ENCODE data around the gene TTN.
"Not testable (repeated sequence)": the region's sequence is repeated elsewhere in the genome, so short reads cannot be mapped to it uniquely, and the experiment has no call there.

Gene TTN

GRCh38 chr2:178732913-178733312 lies 74.3 kb downstream of the TTN start:
- no peak for DNase-seq

DNA sequence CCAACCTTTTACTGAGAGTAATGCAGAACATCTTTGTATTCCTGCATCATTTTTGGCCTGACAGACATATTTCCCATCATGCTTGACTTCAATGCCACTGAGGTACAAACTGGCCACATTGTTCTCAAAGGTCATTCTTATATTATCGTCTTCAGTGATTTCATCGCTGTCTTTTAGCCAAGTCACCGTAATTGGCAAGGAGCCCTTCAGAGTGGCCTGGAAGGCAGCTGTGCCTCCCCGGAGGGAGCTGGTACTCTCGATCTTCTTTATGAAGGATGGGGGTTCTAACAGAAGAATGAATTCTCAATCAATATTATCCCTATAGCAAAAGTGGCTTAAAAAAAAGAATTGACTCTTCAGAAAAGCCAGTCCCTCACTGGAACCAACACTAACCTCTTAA lies 75.9 kb downstream of the TTN start:
- no peak for DNase-seq

- DNase-seq: no peak
These were observed 77.2 kb downstream of the TTN start for GRCh38 chr2:178730049-178730448.

- DNase-seq: no peak
These were observed 83.4 kb downstream of the TTN start for GRCh38 chr2:178723786-178724346.

GRCh38 chr2:178722296-178722695 lies 84.9 kb downstream of the TTN start:
- DNase-seq: no peak

DNA sequence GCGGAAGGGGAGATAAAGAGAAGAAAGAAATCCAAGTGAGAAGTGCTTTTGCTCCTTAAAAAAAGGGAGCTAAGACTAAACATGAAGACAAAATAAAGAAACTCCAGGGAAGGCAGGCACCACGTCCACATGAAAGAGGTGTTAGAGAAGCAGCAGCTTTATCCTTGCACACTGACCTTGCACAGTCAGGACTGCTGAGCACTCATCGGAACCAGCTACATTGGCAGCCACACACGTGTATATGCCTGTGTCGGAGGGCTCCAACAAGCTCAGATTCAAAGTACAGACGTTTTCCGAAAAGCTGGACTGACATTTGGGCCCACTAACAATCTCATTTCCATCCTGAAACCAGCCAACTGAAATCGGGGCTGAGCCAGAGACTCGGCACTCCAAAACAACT lies 88.2 kb downstream of the TTN start:
- DNase-seq: no peak

DNA sequence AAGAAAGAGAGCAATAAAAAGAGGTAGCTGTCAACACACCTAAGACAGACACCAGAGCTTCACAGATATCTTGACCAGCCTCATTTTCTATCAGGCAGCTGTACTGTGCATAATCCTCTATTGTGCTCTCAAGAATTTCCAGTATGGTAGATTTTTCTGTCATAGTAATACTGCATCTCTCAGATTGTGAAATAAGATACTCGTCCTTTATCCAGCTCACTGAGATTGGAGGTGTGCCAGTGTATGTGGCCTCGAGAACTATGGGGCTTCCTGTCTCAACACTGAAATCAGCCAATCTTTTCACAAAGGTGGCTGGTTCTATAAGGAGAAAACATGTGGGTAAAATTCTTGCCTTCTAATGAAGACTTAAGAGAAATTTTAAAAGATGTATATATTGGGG lies 88.9 kb downstream of the TTN start:
- no peak for DNase-seq

GRCh38 chr2:178716394-178716793 lies 90.8 kb downstream of the TTN start:
- no peak for DNase-seq

DNA sequence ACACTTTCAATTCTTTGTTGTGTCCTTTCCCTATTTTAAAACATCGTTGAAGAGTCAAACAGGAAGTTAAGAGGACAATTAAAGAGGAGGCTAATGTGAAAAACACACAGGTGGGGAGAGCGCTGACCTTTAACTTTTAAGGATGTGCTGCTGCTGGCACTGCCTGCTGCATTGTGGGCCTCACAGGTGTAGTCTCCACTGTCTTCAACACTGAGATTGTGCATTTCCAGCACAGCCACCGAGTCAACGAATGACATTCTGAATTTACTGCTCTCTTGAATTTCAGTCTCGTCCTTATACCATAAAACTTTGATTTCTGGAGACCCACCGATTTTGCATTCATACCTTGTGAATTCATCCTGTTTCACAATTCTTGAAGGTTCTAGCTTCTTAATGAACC lies 91.9 kb downstream of the TTN start:
- no peak for DNase-seq

GRCh38 chr2:178707476-178707875 lies 99.7 kb downstream of the TTN start:
- DNase-seq: no peak

GRCh38 chr2:178704876-178705275 lies 102.3 kb downstream of the TTN start:
- DNase-seq: no peak

DNA sequence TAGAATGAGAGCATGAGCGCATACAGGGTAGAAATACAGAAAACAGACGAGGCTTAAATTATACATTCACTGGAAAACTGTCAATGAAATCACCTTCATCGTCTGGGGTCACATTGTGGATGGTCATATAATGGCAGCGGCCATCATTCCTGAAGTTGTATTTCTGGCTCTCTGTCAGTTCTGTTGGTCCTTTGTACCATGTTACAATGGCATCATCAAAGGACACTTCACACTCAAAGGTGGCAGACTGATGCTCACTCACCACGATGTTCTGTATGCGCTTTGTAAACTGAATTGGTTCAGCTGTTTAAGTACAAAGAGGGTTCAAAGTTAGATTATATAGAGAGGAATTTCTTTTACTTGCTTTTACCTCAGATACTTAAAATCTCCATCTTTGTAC lies 104.9 kb downstream of the TTN start:
- no peak for DNase-seq

DNA sequence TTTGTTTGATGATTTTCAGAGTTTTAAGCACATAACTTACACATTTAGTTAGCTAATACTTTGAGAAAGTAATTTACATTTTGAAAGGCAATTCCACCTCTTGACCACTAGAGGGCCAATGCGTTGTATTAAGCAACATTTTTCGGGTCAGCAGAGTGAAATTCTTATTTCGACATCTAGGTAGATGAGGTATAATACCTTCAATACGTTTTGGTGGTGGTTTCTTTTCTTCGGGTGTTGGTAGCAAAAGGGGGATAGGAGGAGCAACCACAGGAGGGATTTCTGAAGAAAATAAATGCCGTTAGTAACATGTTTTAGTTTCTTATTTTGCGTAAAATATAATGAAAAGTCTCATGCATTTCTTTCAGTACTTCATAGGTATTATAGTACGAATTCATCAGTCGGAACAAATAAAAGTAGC lies 106.3 kb downstream of the TTN start:
- no peak for DNase-seq

- DNase-seq: no peak
These were observed 107.1 kb downstream of the TTN start for GRCh38 chr2:178700136-178700535.

DNA sequence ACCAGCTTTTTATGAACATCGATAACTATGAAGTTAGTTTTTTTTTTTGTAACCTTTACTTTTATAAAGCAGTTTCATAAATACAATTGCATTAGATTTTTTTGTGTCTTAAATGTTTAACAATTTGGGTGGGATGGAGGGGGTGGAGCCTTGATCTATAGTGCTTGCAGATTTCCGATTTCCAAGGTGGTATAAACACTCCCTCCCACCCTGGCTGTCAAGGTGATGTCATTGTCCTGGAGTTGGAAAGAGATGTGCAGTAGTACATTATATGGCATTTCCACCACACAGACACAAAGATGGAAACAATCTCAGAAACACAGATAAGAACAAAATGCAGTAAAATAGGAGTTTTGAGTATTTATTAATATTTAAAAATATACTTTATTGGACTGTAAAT lies 114.4 kb downstream of the TTN start:
- DNase-seq: no peak

DNA sequence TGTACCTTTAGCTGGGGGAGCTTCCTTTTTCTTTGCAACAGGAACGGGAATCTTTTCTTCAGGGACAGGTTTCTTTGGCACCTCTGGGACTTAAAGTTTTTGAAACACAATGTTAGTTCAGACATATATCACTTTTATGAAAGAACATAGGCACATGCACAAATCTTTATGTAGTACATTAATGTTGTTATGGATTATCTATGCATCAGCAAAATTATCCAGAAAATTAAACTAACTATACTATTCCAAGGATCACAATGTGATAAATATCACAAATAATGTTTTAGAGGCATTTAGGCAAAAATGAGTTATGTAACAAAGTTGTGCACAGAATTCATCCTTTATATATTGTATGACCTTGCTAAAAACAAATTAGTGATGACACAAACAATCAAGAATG lies 117.4 kb downstream of the TTN start:
- no peak for DNase-seq

- DNase-seq: no peak
These were observed 123.3 kb downstream of the TTN start for GRCh38 chr2:178683877-178684276.

GRCh38 chr2:178681081-178681480 lies 126.1 kb downstream of the TTN start:
- DNase-seq: no peak

GRCh38 chr2:178679891-178680290 lies 127.3 kb downstream of the TTN start:
- DNase-seq: no peak

GRCh38 chr2:178677599-178677998 lies 129.6 kb downstream of the TTN start:
- no peak for DNase-seq

- no peak for DNase-seq
These were observed 131.2 kb downstream of the TTN start for GRCh38 chr2:178676046-178676445.

GRCh38 chr2:178674122-178674521 lies 133.1 kb downstream of the TTN start:
- DNase-seq: no peak

DNA sequence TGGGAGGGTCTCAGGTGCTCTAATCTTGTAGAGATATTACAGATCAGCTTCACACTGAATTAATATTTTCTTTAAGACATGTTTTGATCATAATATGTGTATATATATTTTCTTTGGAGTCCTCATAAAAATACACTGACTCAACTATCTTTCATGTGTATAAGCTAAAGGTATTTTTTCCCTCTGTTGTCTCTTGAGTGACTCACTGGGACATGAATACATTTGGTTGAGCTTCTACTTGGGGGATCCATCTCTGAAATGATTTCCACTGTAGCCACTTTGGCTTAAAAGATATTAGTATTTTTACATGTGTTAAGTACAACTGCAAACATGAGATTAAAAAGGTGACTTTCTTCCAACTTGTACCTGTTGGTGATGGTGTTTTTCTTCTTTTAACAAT lies 140.8 kb downstream of the TTN start:
- no peak for DNase-seq

DNA sequence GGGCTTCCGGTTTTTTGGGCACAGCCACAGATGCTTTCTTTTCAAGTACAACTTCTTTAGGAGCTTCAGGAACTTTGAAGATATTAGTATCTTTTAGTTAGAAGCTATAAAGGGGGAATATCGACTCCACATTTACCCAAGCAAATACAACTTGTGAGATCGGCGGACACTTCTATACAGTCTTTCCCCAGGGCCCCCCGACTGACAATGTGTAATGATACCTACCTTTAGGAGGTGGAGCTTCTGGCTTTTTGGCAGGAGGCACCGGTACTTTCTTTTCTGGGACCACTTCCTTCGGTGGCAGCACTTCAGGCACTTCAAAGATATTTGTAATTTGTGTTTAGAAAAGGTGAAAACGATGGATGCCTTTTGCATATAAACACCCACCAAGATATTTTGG lies 148.7 kb downstream of the TTN start:
- DNase-seq: not testable (repeated sequence)

DNA sequence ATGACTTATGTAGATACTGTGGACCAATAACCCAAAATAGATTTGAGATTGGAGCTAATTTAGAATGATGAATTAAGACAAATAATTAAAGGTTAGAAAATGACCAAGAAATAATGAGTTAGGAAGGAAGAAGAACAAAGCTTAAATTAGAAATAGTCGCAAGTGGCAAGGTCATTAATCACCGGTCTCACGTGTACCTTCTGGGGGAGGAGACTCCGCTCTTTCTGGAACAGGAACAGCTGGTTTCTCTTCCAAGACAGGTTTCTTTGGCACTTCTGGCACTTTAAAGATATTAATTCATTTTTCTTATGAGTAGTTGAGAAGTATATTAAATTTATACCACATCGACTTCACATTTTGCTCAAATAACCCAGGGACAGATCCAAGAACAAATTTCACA lies 156.7 kb downstream of the TTN start:
- DNase-seq: no peak

- no peak for DNase-seq
These were observed 162.3 kb downstream of the TTN start for GRCh38 chr2:178644919-178645318.
